Activated CD4-positive, alpha-beta T cell treated with anti-CD3 and anti-CD28 coated beads, Interleukin-10, Interleukin-2, amounts not matched to agents 100 ng/mL and 50 ng/mL, durations not matched to agents 16 hours and 8 hours (primary cell): ENCODE data around the gene PDLIM5.

Experiments used
- DNase-seq: peaks from one replicate; pipeline ENCODE4 v3.0.0-alpha.2; 2020

PDLIM5 gene

DNA sequence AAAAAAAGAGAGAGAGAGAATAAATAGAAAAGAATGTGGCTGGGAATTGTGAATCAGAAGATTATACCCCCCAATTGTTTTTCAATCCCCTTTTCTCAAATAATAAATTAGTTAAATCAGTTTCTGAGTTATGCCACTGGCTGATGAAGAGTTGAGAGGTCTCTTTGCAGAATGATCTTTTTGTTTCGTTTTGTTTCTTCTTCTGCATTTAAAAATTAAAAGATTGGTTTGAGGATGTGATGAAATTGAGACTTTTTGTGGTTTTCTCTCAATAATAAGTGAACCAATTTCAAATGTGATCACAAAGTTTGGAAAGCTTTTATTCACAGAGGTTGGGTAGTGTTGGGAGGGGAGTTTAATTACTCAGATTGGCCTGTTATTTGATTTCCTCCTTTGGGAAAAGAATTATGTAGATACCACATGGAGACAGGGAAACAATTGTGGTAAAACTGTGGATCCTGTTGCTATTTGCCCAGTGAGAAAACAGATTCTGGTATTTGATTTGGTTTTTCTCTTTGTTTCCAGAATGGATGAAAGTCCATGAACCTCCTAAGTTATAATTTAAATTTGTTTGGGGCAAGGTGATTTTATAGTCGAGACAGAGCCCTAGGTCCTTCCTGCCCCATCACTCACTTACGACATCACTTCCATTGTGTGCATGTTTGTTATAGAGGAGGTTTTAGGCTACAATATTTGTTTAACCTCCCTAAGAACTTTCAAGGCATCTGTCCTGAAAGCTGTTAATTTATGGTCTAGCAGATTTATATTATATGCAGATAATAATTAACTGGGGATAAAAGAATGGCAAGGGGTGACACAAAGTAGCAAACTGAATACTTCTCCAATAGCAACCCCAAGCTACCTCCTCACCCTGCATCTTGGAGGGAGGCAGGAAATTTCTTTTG is 214.0 kb downstream of the PDLIM5 start:
- no peak for DNase-seq

DNA sequence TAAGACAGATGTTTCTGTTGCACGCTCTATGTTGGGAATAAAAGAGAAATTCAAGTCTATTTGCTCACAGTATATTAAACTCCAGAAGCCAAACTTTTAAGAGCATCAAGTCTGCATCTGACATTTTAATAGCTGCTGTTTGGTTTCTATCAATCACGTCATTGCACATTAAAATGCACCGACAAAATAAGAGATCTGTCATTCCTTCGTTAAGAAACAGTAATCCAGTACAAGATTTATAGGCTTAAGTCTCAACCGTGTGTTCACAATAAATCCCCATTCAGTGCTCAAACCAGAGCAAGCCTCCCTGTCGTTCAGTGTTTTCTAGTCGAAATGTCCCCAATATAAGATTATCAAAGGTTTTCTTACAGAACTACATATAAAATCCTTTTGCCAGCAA is 217.0 kb downstream of the PDLIM5 start:
- no peak for DNase-seq

DNA sequence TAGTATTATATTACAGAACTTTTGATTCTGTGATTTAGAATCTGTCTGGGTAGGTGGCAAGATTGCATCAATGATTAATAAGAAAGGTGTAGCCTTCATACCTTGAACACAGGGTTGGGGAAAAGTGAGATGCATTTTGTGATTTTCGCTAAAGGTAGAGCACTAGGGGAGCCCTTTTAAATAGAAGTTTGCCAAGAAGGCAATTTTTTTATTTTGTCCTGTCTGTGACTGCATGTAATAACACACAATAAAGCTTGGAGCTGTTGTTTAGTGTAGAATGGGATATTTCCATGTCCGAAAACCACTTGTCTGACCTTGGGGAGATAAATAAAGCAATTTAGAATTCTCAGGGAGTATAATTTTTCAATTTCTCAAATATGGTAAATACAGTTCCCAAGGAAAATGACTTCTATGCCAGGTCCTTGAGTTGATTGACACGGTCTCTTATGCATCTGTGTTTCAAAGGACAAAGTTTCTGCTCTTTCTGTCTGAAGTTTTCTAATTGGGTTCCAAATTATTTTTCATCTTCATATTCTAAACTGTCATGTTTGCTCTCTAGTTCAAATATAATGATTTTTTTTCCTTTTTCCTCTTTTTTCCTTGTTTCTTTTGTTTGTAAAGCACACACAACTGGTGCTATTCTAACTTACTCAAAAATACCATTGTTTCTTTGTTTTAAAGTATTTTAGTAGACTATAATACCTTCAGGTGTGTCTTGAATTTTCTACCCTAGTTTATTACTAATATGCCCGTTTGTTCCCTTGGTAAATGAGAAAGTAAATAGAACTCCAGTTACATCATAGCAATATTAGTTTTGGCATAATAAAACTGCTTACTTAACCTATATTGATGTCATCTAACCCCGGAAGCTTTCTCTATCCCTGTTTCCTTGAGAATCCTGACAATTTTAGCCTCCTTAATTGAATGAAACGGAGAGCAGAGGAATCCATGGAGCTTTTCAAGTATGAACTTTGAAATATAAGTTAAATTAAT is 218.2 kb downstream of the PDLIM5 start:
- no peak for DNase-seq

DNA sequence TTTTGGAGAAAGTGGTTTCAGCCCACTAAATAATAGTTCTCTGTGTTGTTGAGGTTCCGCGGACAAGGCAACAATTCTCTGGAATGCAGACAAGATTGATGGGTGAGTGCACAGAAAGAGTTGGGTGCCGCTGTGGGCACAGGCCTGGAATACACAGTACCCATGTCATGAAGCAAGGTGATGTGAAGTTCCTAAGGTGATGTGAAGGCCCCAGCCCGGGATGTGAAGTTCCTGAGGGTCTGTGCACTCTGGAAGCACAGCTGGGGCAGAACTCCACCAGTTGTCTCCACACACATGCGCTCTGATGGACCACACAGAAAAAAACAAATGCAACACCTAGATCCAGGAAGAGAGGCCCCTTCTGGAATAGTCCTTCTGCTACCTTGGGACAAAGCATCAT is 219.4 kb downstream of the PDLIM5 start:
- DNase-seq: no peak

DNA sequence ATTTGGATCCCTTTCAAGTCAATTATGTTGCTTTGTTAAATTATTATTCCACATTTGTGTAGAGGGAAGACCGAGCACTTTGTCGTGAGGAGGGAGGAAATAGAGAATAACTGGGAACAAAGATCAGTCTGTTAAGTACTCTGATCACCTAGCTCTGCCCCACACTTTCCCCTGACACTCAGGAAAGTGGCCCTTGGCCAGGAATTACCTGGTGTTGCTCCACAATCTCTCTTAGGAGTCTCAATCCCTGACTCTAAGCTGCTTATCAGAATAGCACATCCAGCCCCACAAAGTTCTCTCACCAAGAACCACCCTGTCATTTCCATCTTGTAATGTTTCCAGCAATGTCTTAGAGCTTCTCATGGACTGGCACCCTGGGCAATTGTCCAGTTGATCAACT is 222.2 kb downstream of the PDLIM5 start:
- DNase-seq: no peak

DNA sequence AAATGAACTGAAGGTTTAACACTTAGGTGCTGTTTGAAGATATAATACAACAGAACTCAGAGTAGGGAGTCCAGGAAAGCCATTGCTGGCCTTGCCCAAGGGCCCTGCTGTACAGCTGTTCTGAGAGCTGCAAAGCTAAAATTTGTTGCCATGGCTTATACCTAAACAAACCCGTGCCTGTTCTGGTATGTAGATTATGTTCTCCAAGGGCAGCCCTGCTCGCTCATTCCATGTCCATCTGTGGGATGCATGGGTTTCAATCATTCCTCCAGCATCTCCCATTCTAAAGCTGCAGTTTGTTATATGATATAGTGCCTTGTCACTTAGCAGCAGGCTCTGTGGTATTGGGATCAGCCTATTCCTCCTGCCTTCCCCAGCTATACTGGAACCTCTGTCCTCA is 225.2 kb downstream of the PDLIM5 start:
- no peak for DNase-seq

DNA sequence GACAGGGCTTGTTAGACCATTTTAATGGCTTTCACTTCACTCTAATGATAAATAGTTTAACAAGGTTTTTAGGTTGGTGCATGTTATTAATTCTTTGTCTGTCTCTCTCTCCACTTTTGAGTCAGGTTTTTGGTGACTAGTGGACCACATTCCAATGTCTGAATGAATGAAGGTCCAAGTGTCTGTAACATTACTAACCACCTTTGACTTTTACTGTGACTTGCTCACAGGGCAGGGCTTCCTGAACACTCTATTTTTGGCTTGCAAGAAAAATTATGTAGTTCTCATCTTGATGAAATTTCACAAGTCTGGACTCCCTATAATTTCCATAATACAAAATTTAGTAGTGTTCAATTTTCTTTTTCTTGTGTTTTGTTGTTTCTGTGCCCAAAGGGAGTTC is 227.2 kb downstream of the PDLIM5 start:
- DNase-seq: no peak

DNA sequence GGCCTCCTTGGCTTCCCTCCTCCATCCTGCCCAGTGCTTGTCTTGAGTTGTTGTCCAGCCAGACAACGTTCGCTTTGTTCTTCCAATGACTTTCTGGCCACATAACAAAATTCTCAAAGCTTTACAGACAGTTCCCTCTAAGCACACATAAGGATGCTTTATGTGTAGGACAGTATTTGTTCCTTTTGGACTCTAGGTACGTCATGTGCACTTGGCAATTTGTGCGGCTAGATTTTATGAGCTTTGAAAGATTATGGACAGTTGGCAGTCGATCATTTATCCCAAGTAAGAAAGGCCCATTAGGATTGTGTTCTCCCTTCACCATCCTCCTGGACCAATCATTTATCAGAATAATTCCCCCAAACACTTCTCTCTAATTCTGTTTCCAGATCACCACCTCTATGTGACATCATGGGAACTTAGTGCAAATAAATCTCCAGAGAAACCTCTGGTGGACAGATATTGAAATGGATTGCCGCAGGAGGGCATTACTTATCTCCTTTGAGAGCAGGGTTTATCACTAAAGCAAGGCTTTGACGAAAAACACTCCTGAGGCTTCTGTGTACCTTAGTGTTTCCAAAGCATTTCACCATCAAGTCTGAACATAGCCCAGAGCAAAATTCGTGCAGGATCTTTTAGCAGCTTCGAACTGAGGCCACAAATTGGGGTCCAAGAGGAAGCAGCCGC is 228.6 kb downstream of the PDLIM5 start:
- no peak for DNase-seq

DNA sequence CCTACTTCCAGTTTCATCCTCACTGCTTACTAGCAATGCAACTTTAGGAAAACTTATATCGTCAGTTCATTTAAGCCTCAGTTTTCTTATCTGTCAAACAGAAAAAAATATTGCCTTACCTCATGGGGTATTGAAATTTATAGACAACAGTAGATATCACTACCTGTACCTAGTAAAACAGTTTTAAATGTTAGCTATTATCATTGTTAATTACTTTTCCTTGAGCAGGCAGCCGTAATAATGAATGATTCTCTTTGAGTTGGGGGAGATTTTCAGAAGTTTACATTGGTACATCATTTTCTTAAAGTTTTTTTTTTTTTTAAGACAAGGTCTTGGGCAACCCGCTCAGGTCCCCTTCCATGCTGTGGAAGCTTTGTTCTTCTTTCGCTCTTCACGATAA is 234.3 kb downstream of the PDLIM5 start:
- DNase-seq: no peak

DNA sequence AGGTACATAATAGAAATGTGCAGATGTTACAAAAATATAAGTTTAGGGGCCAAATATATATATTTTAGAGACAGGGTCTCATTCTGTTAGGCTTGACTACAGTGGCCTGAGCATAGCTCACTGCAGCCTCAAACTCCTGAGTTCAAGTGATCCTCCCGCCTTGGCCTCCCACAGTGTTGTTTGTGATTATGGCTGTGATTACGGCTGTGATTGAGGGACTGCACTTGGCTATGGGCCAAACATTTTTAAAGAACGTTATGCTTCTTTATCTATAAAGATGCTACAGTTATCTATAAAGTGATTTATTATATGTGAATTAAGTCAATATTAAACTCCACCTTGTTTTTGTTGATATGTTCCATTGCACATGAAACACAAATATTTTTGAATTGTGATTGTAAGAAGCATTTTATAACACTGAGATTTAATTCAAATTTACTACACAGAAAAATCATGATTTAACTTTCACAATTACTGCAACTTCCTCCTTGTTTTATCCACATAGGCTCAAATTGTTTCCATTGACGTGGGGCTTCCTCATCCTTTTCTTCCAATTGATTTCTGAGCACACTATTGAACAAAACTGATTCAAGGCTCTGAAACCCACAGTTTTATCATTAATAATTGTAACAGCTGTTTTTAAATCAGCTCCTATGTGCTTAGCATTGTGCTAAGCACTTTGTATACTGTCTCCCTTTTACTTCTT is 237.6 kb downstream of the PDLIM5 start:
- no peak for DNase-seq

DNA sequence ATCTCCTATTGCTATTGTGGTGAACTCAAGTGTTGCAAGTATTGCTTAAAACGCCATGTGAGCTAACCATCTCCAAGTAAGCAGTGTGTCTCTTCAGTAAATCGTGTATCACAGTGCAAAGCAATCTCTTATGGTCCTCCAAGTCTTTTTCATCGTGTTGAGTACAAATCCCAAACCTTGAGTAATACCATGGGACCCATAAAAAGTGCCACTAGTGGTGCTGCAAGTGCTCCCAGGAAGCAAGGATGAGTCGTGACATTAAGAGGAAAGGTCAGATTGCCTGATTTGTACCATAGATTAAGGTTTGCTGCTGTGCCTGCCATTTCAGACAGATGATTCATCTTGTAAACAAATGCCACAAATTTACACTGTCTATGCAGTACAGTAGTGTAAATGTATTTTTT is 239.1 kb downstream of the PDLIM5 start:
- DNase-seq: no peak

DNA sequence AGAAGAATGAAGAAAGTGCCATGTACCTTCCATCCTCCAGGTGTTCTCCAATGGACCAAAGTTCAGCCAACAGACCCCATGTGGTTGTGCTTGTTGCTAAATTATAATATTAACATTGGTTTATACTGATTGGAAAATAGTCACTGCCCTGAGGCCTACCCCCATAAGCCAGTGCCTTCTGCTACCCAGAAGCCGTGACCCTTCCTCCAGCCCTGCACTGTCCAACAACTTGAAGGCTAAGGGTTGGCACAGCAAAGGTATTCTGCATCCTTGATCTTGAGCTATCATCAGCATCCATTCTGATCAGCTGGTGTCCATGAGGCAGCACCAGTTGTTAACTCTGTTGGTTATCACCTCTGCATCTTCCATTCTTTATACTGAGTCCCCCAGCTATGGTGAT is 239.8 kb downstream of the PDLIM5 start:
- DNase-seq: no peak

DNA sequence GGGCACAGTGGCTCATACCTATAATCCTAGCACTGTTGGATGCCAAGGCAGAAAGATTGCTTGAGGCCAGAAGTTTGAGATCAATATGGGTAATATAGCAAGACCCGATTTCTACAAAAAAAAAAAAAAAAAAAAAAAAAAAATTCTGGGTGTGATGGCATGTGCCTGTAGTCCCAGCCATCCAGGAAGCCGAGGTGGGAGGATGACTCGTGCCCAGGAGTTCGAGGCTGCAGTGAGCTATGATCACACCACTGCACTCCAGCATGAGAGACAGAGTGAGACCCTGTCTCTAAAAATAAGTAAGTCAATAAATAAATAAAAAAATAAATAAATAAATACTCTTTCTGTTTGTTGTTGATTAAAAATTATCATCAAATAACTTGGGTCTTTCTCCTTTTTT is 243.6 kb downstream of the PDLIM5 start:
- DNase-seq: no peak

DNA sequence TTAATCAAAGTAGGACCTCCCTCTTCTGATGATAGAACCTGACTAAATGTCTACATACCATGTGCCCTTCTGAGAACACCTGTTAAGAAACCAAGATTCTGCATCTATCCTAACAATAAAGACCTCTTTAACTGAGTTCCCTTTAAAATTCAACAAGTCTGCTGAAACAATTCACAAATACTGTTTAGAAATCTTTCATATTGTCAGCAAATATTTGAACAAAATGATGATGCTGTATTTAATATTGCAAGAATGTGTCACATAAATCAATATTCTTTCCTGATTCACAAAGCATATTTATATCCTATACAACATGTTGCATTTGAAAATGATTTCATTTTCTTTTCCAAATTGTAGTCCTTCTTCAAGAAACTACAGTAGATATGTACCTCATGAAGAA is 246.4 kb downstream of the PDLIM5 start:
- DNase-seq: no peak

DNA sequence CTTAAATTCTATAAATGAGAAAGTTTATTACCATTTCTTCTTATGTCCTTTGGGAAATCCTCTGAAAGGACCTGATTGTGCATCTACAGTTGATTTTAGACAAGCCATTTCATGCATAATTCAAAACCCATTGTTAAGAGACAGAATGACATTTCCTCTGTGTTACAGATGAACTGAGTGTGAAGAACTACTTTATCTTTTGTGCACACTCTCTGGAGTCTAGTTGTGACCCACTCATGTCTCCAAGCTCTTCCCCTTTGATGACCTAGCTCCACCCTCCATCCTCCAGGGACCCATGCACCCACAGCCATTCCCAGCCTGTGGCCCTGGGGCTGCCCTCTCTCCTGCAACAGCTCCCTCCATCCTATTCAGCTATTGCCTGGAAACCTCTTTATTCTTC is 248.6 kb downstream of the PDLIM5 start:
- DNase-seq: no peak

DNA sequence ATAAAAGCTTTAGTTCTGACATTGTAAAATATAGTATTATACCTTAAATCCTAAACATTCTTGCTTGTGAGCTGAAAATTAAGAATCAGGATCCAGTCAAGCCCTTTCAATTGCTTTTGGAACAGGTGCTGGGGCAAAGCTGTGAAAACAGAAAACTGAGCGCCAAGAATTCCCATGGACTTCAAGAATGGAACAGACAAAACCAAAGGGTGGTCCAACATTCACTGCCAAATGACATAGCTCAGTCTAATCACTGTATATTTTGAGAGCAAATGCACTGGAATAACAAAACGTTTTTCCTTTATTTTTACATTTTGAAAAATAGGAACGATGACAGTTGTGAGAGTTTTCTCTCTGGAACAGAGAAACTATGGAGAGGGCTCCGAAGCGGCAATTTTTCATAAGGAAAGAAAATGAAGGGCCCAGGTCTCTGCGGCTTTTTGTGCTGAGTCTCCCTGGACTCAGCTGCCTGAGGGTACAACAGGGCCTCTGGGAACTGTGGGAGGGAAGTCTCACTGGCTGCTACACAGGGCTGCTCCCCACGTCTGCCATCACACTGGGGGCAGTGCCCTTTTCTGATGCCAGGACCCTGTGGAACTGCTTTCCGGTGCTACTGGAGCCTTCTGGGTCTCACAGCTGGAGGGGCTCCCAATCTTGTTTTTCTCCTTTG is 250.0 kb downstream of the PDLIM5 start:
- no peak for DNase-seq

DNA sequence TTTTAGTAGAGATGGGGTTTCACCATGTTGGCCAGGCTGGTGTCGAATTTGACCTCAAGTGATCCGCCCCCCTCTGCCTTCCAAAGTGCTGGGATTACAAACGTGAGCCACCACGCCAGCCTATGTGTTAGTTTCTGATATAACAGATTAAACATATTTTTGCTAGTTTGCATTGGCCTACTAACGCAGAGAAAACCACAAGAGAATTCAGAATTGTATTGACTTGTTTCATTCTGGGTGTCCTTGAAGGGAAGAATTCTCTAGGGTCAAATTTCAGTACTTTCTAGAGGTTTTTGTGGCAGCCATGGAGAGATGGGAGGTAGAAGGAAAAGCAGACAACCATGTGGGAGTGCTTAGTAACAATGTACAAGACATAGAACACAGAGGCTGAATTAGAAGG is 259.9 kb downstream of the PDLIM5 start:
- no peak for DNase-seq

DNA sequence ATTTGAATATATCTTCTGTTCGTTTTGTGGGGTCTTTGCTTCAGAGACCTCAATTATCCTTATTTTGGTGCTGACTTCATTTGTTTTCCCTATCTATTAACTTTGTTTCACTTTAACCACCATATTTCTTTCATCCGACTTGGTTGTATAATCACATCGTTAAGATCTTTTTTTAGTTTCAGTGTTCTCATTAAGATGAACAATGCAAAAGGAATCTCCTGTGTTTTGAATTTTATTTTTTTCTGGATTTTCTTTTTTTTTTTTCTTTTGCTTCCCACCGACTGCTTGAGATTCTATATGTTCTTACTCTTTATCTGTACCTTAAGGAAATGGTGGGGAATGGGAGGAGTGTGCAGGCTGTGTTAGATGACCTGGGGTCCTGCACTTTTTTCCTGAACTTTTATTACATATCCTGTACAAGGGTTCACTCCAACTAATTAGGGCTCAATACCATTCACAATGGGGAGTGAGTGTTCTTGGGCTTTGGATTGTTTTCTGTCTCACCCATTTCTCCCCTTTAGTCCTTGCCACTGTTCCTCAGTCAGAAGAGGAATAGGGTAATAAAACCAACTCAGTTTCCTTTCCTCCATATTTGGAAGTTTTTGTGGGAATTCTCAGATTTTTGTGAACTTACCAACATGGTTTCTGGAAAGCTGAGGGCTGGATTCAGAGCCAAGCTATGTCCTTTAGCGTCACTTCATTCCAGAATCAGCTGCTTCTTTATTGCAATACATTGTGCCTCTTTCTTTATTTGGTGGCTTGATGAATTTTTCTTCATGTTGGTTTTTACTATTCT is 262.8 kb downstream of the PDLIM5 start:
- no peak for DNase-seq

DNA sequence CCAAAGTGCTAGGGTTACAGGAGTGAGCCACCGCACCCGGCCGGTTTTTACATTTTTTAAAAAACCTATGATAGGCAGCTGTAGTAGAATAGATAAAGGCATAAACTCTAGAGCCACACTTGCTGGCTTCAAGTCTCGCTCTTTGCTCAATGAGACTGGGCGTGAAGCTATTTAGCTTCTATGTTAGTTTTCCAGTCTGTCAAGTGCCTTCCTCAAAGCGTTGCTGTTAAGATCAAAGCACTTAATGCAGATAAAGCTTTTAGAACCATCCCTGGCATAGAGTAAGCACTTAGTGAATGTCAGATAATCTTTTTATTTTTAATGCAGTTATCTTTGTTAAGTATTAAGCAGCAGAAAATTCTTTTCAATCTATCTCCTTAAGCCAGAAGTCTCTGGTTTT is 264.0 kb downstream of the PDLIM5 start:
- no peak for DNase-seq
